H9 (cell line): ENCODE data around the gene IRAK4. TPM values are rescaled to one million over a fixed set of nuclear protein-coding genes. Genes with fewer than 3 reads are reported as not detected.

Source experiments
- DNase-seq: peaks from one replicate; pipeline ENCODE4 v3.0.0-alpha.2; 2017
- H2AFZ ChIP-seq: one replicate; pipeline ENCODE4 v1.6.1; 2013; ENCODE audit warnings: mild to moderate bottlenecking, low read length, control low read depth, moderate library complexity
- H2AK5ac ChIP-seq: 2 replicates; pipeline ENCODE4 v1.6.1; 2013; ENCODE audit warnings: low read length, control low read depth, mixed read lengths; ENCODE audit not compliant: insufficient read length
- H2BK120ac ChIP-seq: one replicate; pipeline ENCODE4 v1.6.1; 2013; ENCODE audit warnings: low read depth, mild to moderate bottlenecking, low read length, control low read depth, inconsistent platforms; ENCODE audit not compliant: poor library complexity, severe bottlenecking
- H2BK12ac ChIP-seq: 2 replicates; pipeline ENCODE4 v1.6.1; 2013; ENCODE audit warnings: low read length, control low read depth, mixed read lengths, low read depth; ENCODE audit not compliant: insufficient read length
- H2BK15ac ChIP-seq: 2 replicates; pipeline ENCODE4 v1.6.1; 2013; ENCODE audit warnings: low read depth, low read length, control low read depth
- H2BK20ac ChIP-seq: one replicate; pipeline ENCODE4 v1.6.1; 2013; ENCODE audit warnings: low read depth, mild to moderate bottlenecking, low read length, control low read depth, inconsistent platforms; ENCODE audit not compliant: poor library complexity, severe bottlenecking
- H2BK5ac ChIP-seq: 2 replicates; pipeline ENCODE4 v1.6.1; 2013; ENCODE audit warnings: low read length, control low read depth, mixed read lengths; ENCODE audit not compliant: insufficient read length
- H3K14ac ChIP-seq: 2 replicates; pipeline ENCODE4 v1.6.1; 2013; ENCODE audit warnings: low read length, control low read depth; ENCODE audit not compliant: insufficient read depth
- H3K18ac ChIP-seq: 2 replicates; pipeline ENCODE4 v1.6.1; 2013; ENCODE audit warnings: low read depth, mild to moderate bottlenecking, mixed read lengths, low read length, control low read depth; ENCODE audit not compliant: insufficient read length
- H3K23ac ChIP-seq: 2 replicates; pipeline ENCODE4 v1.6.1; 2013; ENCODE audit warnings: low read length, control low read depth, mixed read lengths, low read depth; ENCODE audit not compliant: insufficient read length
- H3K23me2 ChIP-seq: 2 replicates; pipeline ENCODE4 v1.6.1; 2013; ENCODE audit warnings: low read depth, mild to moderate bottlenecking, mixed read lengths, low read length, control low read depth; ENCODE audit not compliant: insufficient read length, poor library complexity, severe bottlenecking
- H3K27ac ChIP-seq: 2 replicates; pipeline ENCODE4 v1.5.1; 2013; ENCODE audit warnings: low read length, control low read depth, mixed read lengths, low read depth; ENCODE audit not compliant: insufficient read length
- H3K27me3 ChIP-seq: 2 replicates; pipeline ENCODE4 v1.6.1; 2013; ENCODE audit warnings: low read length, control low read depth, inconsistent platforms; ENCODE audit not compliant: insufficient read depth
- H3K4ac ChIP-seq: 2 replicates; pipeline ENCODE4 v1.6.1; 2013; ENCODE audit warnings: low read depth, mild to moderate bottlenecking, control low read depth, inconsistent platforms, low read length, moderate library complexity
- H3K4me1 ChIP-seq: 2 replicates; pipeline ENCODE4 v1.6.1; 2013; ENCODE audit warnings: low read length, control low read depth, inconsistent platforms; ENCODE audit not compliant: insufficient read depth
- H3K4me2 ChIP-seq: 2 replicates; pipeline ENCODE4 v1.6.1; 2013; ENCODE audit warnings: low read length, control low read depth, mixed read lengths; ENCODE audit not compliant: insufficient read length, insufficient read depth
- H3K56ac ChIP-seq: 2 replicates; pipeline ENCODE4 v1.6.1; 2013; ENCODE audit warnings: low read depth, mild to moderate bottlenecking, mixed read lengths, low read length, control low read depth; ENCODE audit not compliant: insufficient read length
- H3K79me1 ChIP-seq: 2 replicates; pipeline ENCODE4 v1.6.1; 2013; ENCODE audit warnings: low read depth, mild to moderate bottlenecking, moderate library complexity, low read length, control low read depth, inconsistent platforms; ENCODE audit not compliant: insufficient read depth, poor library complexity, severe bottlenecking
- H3K79me2 ChIP-seq: 2 replicates; pipeline ENCODE4 v1.6.1; 2013; ENCODE audit warnings: low read length, control low read depth, inconsistent platforms; ENCODE audit not compliant: insufficient read depth
- H3K9ac ChIP-seq: 2 replicates; pipeline ENCODE4 v1.6.1; 2013; ENCODE audit warnings: low read length, control low read depth, mixed read lengths; ENCODE audit not compliant: insufficient read length; ENCODE audit errors: extremely low read depth
- H3K9me3 ChIP-seq: one replicate; pipeline ENCODE4 v1.6.1; 2013; ENCODE audit warnings: low read depth, low read length, inconsistent platforms; ENCODE audit not compliant: control insufficient read depth
- H3T11ph ChIP-seq: one replicate; pipeline ENCODE4 v1.6.1; 2013; ENCODE audit warnings: mild to moderate bottlenecking, low read length, control low read depth, inconsistent platforms
- H4K20me1 ChIP-seq: one replicate; pipeline ENCODE4 v1.6.1; 2013; ENCODE audit not compliant: control insufficient read depth, insufficient read length, insufficient read depth
- H4K5ac ChIP-seq: 2 replicates; pipeline ENCODE4 v1.6.1; 2013; ENCODE audit warnings: low read depth, mild to moderate bottlenecking, mixed read lengths, low read length, control low read depth; ENCODE audit not compliant: insufficient read length
- H4K8ac ChIP-seq: replicated peaks from 2 replicates; pipeline ENCODE4 v1.6.1; 2013; ENCODE audit warnings: low read length, control low read depth, mixed read lengths, low read depth; ENCODE audit not compliant: insufficient read length
- H4K91ac ChIP-seq: 2 replicates; pipeline ENCODE4 v1.6.1; 2013; ENCODE audit warnings: low read depth, mild to moderate bottlenecking, moderate library complexity, mixed read lengths, low read length, control low read depth; ENCODE audit not compliant: insufficient read length
- H3K27ac Mint-ChIP-seq, 3 experiments: 2 replicates in 2 of 3; 3 replicates in 1 of 3; pipeline ENCODE4 v1.8.0; 2020 to 2021; ENCODE audit warnings: mixed read lengths in 3 of 3, mild to moderate bottlenecking in 1 of 3, moderate library complexity in 1 of 3
- H3K27me3 Mint-ChIP-seq: 2 replicates; pipeline ENCODE4 v1.8.0; 2021; ENCODE audit warnings: low read depth, mild to moderate bottlenecking, moderate library complexity, mixed read lengths
- H3K36me3 Mint-ChIP-seq, 3 experiments: 2 replicates in 2 of 3; 3 replicates in 1 of 3; pipeline ENCODE4 v1.8.0; 2020 to 2021; ENCODE audit warnings: low read depth in 3 of 3, mixed read lengths in 3 of 3; ENCODE audit not compliant: insufficient read depth in 1 of 3
- H3K4me1 Mint-ChIP-seq, 2 experiments: 2 replicates each; pipeline ENCODE4 v1.8.0; 2020; ENCODE audit warnings: mixed read lengths in 2 of 2
- H3K4me3 Mint-ChIP-seq, 2 experiments: 2 replicates in 1 of 2; 3 replicates in 1 of 2; pipeline ENCODE4 v1.8.0; 2020 to 2021; ENCODE audit warnings: mild to moderate bottlenecking in 2 of 2, mixed read lengths in 2 of 2, moderate library complexity in 1 of 2
- H3K9me3 Mint-ChIP-seq, 2 experiments: 2 replicates in 1 of 2; 3 replicates in 1 of 2; pipeline ENCODE4 v1.8.0; 2020; ENCODE audit warnings: mild to moderate bottlenecking in 2 of 2, mixed read lengths in 2 of 2, moderate library complexity in 1 of 2
- WGBS: extraction: QIAGEN DNeasy Blood & Tissue Kit; methylation state at CpG from one replicate; pipeline ENCODE4 v1.1.7; 2013; ENCODE audit warnings: missing lambda C conversion rate, low lambda C conversion rate, mixed read lengths; ENCODE audit not compliant: insufficient read length; ENCODE audit errors: extremely low coverage; 5-methylcytosine and 5-hydroxymethylcytosine counted together
- total RNA-seq: library from RNA; stranded (reverse); gene quantifications from 2 replicates; pipeline ENCODE4 v1.2.1, GENCODE V29; 2021
- TF ChIP-seq, protein P1 (sequence below): fragments of 200-600 bp; sonication (generic); conservative IDR thresholded peaks from 3 replicates; pipeline ENCODE4 v1.8.0; 2021; ENCODE audit warnings: antibody characterized with exemption, mild to moderate bottlenecking

Gene IRAK4
- total RNA-seq, 1 experiment from 2014 or later = 3.0 TPM

DNA sequence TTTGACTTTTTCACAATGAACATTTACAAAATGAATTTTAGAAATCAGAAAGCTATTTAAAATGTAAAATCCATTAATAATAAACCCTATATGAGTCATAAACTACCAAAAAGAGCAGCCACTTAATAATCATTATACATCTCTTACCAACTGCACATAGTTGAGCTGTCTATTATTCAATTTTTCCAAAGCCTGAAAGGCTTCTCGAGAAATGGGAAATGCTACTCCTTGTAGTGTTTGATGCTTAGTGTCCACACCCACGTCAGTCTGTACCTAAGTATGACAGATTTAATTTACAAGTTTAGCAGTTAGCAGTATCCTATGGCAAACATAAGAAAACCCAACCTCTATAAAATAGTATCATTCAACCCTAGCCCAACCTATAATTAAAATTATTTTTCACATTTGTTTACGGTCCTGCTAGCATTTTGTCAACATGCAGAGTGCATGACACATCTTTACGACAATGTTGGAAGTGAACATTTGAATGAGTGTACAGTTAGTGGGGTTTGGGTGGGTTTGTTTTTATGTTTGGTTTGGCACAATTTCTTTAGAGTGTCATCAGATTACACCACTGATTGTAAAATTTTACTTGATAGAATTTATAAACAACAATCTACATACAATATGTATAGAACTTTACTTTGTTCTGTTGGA lies 38.9 kb downstream of the IRAK4 start:
- no peaks in the 10 kb centered on the region for H3K4me1 Mint-ChIP-seq
- no peaks in the 10 kb centered on the region for H3K9me3 Mint-ChIP-seq
- no peak overlapping the region for H2BK12ac ChIP-seq
- H3K27ac ChIP-seq = no peak overlapping the region
- H2BK120ac ChIP-seq = no peak overlapping the region
- no peak overlapping the region for H3K4ac ChIP-seq
- H4K5ac ChIP-seq = no peak overlapping the region
- H2BK5ac ChIP-seq = no peak overlapping the region
- peaks cover 9 to 54% (median 46%) of the 10 kb centered on the region in 3 experiments; a peak in 6 of 7 replicates for H3K36me3 Mint-ChIP-seq
- H3K27me3 Mint-ChIP-seq = no peaks in the 10 kb centered on the region
- H3K18ac ChIP-seq = no peak overlapping the region
- H3K4me2 ChIP-seq = no peak overlapping the region
- TF ChIP-seq, protein P1, sequence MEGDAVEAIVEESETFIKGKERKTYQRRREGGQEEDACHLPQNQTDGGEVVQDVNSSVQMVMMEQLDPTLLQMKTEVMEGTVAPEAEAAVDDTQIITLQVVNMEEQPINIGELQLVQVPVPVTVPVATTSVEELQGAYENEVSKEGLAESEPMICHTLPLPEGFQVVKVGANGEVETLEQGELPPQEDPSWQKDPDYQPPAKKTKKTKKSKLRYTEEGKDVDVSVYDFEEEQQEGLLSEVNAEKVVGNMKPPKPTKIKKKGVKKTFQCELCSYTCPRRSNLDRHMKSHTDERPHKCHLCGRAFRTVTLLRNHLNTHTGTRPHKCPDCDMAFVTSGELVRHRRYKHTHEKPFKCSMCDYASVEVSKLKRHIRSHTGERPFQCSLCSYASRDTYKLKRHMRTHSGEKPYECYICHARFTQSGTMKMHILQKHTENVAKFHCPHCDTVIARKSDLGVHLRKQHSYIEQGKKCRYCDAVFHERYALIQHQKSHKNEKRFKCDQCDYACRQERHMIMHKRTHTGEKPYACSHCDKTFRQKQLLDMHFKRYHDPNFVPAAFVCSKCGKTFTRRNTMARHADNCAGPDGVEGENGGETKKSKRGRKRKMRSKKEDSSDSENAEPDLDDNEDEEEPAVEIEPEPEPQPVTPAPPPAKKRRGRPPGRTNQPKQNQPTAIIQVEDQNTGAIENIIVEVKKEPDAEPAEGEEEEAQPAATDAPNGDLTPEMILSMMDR = no peak
- no peaks in the 10 kb centered on the region for H3K9me3 ChIP-seq
- no peak overlapping the region for H2BK20ac ChIP-seq
- no peak overlapping the region for H2BK15ac ChIP-seq
- no peak overlapping the region for H3K56ac ChIP-seq
- H3K79me1 ChIP-seq = no peaks in the 10 kb centered on the region
- no peaks in the 10 kb centered on the region for H3K23me2 ChIP-seq
- no peak overlapping the region for H3K14ac ChIP-seq
- H3K27ac Mint-ChIP-seq = no peak overlapping the region
- no peak overlapping the region for H3K9ac ChIP-seq
- no peak overlapping the region for H3K23ac ChIP-seq
- WGBS = no CpG with 5 or more reads among the region's 4 CpGs
- no peak overlapping the region for H3T11ph ChIP-seq
- H3K79me2 ChIP-seq = no peaks in the 10 kb centered on the region
- no peak overlapping the region for H4K91ac ChIP-seq
- no peaks in the 10 kb centered on the region for H3K4me1 ChIP-seq
- H3K4me3 Mint-ChIP-seq = no peak overlapping the region
- H3K27me3 ChIP-seq = no peaks in the 10 kb centered on the region
- no peak overlapping the region for H2AFZ ChIP-seq
- H2AK5ac ChIP-seq = no peak overlapping the region
- H4K8ac ChIP-seq = no peak overlapping the region
- no peak for DNase-seq
- H4K20me1 ChIP-seq = no peaks in the 10 kb centered on the region
